ENCODE measurements around the gene USP10. TPM values are rescaled to one million over a fixed set of nuclear protein-coding genes. Genes with fewer than 3 reads are reported as not detected.

Gene USP10
- total RNA-seq, 4 donors from 2014 or later: 23.6 to 56.8 (median 45.4) TPM

DNA sequence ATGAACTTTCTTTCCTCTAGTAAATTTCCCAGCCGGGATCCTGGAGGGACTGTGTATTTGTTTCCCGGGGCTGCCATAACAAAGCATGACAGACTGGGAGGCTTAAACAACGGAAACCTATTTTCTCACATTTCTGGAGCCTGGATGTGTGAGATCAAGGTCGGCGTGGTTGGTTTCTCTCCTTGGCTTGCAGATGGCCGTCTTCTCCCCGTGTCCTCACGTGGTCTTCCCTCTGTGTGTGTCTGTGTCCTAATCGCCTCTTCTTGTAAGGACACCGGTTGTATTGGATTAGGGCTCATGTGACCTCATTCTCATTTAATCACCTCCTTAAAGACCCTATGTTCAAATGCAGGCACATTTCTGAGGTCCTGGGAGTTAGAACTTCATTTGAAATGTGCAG, 22.0 kb upstream of the USP10 start:
- Histone ChIP-seq H3K4me3 (no peak overlapping the region), H3K4me1 (no peaks in the 10 kb centered on the region), H3K27me3 (no peaks in the 10 kb centered on the region), H3K36me3 (no peaks in the 10 kb centered on the region), H3K9me3 (no peaks in the 10 kb centered on the region), H3K27ac (no peak overlapping the region)
- in situ Hi-C loops (cut with MboI; ENCODE audit: low pct_ligation_motif_present in 1 of 4, low pct_unique_long_range_greater_than_20kb in 1 of 4, low sequenced_read_pairs in 3 of 4): loop anchor here in 1 of 4 donors (5.0 kb wide), 1 partner anchor 44 kb away; no protein-coding TSS in a partner anchor
- TF ChIP-seq EP300 (IDR thresholded peaks at IDR 0.05; ENCODE audit: low read depth) (no peak), POLR2AphosphoS5 (IDR thresholded peaks at IDR 0.05) (no peak), POLR2A (IDR thresholded peaks at IDR 0.05) (no peak)
- TF ChIP-seq, protein P1, sequence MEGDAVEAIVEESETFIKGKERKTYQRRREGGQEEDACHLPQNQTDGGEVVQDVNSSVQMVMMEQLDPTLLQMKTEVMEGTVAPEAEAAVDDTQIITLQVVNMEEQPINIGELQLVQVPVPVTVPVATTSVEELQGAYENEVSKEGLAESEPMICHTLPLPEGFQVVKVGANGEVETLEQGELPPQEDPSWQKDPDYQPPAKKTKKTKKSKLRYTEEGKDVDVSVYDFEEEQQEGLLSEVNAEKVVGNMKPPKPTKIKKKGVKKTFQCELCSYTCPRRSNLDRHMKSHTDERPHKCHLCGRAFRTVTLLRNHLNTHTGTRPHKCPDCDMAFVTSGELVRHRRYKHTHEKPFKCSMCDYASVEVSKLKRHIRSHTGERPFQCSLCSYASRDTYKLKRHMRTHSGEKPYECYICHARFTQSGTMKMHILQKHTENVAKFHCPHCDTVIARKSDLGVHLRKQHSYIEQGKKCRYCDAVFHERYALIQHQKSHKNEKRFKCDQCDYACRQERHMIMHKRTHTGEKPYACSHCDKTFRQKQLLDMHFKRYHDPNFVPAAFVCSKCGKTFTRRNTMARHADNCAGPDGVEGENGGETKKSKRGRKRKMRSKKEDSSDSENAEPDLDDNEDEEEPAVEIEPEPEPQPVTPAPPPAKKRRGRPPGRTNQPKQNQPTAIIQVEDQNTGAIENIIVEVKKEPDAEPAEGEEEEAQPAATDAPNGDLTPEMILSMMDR (IDR thresholded peaks at IDR 0.05): no peak
- DNase-seq: no peak
- intact Hi-C loops (cut with DNase I; ENCODE audit: low total_unique reads): loop anchor here (10.0 kb wide), 1 partner anchor 287 kb away; no protein-coding TSS in a partner anchor
- WGBS, 2 donors (ENCODE audit: low coverage in 1 of 2): 60 to 72% methylated on average over 3 to 10 of the region's 10 CpGs

DNA sequence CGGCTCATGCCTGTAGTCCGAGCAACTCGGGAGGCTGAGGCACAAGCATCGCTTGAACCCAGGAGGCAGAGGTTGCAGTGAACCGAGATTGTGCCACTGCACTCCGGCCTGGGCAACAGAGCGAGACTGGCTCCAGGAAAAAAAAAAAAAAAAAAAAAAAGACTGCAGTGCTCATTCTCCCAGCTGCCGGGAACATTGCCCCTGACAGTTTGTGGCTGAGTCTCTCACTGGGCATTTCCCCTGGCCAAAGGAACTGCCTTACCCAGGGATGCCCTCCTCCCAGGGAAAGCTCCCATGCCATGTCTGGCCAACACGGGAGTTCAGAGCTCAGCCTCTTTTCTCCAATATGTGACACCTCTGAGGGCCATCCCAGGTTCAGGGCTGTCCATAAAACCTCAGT, 21.3 kb upstream of the USP10 start:
- Histone ChIP-seq H3K9me3 (no peaks in the 10 kb centered on the region), H3K4me1 (no peaks in the 10 kb centered on the region), H3K4me3 (no peak overlapping the region), H3K36me3 (no peaks in the 10 kb centered on the region), H3K27ac (no peak overlapping the region), H3K27me3 (no peaks in the 10 kb centered on the region)
- 60 to 92% methylated on average over 1 to 9 of the region's 9 CpGs for WGBS, 2 donors (ENCODE audit: low coverage in 1 of 2)
- TF ChIP-seq EP300 (IDR thresholded peaks at IDR 0.05; ENCODE audit: low read depth) (no peak), POLR2AphosphoS5 (IDR thresholded peaks at IDR 0.05) (no peak), POLR2A (IDR thresholded peaks at IDR 0.05) (no peak)
- TF ChIP-seq, protein P1 (IDR thresholded peaks at IDR 0.05): no peak
- DNase-seq: no peak
- in situ Hi-C loops (cut with MboI; ENCODE audit: low pct_ligation_motif_present in 1 of 4, low pct_unique_long_range_greater_than_20kb in 1 of 4, low sequenced_read_pairs in 3 of 4) (loop anchor here in 1 of 4 donors (5.0 kb wide), 1 partner anchor 44 kb away; no protein-coding TSS in a partner anchor), intact Hi-C loops (cut with DNase I; ENCODE audit: low total_unique reads) (loop anchor here (10.0 kb wide), 1 partner anchor 286 kb away; no protein-coding TSS in a partner anchor)

DNA sequence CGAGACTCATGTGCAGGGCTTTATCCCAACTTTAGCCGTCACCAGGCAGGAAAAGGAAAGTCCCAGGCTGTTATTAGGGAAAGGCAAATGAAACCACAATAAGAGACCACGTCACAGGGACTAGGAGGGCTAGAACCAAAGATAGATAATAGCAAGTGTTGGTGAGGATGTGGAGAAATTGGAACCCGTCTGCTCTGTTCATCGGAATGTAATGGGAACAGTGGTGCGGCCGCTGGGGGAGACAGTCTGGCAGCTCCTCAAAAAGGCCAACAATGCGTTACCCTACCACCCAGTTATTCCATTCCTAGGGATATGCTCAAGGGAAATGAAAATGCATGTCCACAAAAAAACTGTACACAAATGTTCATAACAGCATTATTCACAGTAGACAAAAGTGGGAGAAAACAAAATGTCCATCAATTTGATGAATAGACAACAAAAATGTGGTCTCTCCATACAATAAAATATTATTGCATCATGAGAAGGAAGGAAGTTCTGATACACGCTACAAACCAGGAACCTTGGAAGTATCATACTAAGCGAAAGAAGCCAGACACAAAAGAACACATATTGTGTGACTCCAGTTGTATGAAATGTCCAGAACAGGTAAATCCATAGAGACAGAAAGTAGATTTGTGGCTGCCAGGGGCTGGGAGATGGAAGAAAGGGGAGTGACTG, 19.5 kb upstream of the USP10 start:
- no peak for DNase-seq
- in situ Hi-C loops (cut with MboI; ENCODE audit: low pct_ligation_motif_present in 1 of 4, low pct_unique_long_range_greater_than_20kb in 1 of 4, low sequenced_read_pairs in 3 of 4): no loop called here
- intact Hi-C loops (cut with DNase I; ENCODE audit: low total_unique reads): no loop called here
- Histone ChIP-seq H3K27me3 (no peaks in the 10 kb centered on the region), H3K4me1 (no peaks in the 10 kb centered on the region), H3K36me3 (no peaks in the 10 kb centered on the region), H3K9me3 (no peaks in the 10 kb centered on the region), H3K27ac (no peak overlapping the region), H3K4me3 (no peak overlapping the region)
- 79 to 91% methylated on average over 7 to 10 of the region's 10 CpGs for WGBS, 2 donors (ENCODE audit: low coverage in 1 of 2)
- TF ChIP-seq, protein P1 (IDR thresholded peaks at IDR 0.05): no peak
- TF ChIP-seq POLR2AphosphoS5 (IDR thresholded peaks at IDR 0.05) (no peak), POLR2A (IDR thresholded peaks at IDR 0.05) (no peak), EP300 (IDR thresholded peaks at IDR 0.05; ENCODE audit: low read depth) (no peak)

DNA sequence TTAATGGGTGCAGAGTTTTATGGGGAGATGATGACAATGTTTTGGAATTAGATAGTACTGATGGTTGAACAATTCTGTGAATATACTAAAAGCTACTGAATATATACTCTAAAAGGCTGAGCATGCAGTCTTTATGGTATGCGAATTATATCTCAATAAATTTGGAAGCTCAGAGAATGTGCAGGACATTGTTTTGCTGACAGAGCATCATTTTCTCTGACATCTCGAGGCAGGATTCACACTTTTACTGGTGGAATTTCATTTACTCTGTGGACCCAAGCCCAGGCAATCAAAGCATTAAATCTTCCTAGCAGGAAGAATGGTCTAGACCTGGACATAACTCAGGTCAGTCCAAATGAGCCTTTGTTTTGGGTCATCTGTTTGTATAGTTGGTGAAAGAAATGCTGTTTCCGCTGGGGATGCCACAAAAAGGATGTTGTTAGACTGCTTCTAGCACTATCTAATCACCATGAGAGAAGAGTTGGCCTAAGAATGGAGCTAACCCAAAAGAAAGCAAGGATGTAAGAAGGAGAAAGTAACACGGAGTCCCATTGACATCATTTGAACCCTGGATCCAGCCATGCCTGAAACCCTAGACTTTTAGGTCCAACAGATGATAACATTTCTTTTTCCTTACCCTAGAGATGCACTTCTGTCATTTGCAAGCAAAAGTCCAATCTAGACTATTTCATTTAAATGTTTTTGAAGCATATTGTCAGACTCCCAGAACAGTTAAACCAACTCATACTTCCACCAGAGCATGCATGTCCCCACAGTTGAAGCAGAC, 18.8 kb upstream of the USP10 start:
- TF ChIP-seq, protein P1 (IDR thresholded peaks at IDR 0.05): no peak
- no peak for TF ChIP-seq POLR2A (IDR thresholded peaks at IDR 0.05)
- no peak for TF ChIP-seq POLR2AphosphoS5 (IDR thresholded peaks at IDR 0.05)
- TF ChIP-seq EP300 (IDR thresholded peaks at IDR 0.05; ENCODE audit: low read depth): no peak

More for the DNA sequence above, 18.8 kb upstream of the USP10 start:
- H3K9me3 ChIP-seq: no peaks in the 10 kb centered on the region
- WGBS, 2 donors (ENCODE audit: low coverage in 1 of 2): 88 to 92% methylated on average over 3 to 4 of the region's 4 CpGs
- no peak for DNase-seq
- H3K27ac ChIP-seq: no peak overlapping the region
- in situ Hi-C loops (cut with MboI; ENCODE audit: low pct_ligation_motif_present in 1 of 4, low pct_unique_long_range_greater_than_20kb in 1 of 4, low sequenced_read_pairs in 3 of 4) (no loop called here), intact Hi-C loops (cut with DNase I; ENCODE audit: low total_unique reads) (no loop called here)
- no peak overlapping the region for H3K4me3 ChIP-seq
- no peaks in the 10 kb centered on the region for H3K27me3 ChIP-seq
- no peaks in the 10 kb centered on the region for H3K36me3 ChIP-seq
- H3K4me1 ChIP-seq: no peaks in the 10 kb centered on the region

Data from transverse colon (tissue), 4 donors.